ENCODE results near the gene KCND1.

The KCND1 gene

GRCh38 chrX:48972220-48973164, 848 bp upstream of the KCND1 start:
- peak; percentile 49 for TF ChIP-seq CTCF (IDR thresholded peaks at IDR 0.05; ENCODE audit: borderline replicate concordance, control extremely low read depth, extremely low read depth, insufficient read depth, missing control alignments)
- peak; percentile 57 for DNase-seq (ENCODE audit: low spot score)
- in situ Hi-C loops (cut with MboI; ENCODE audit: low sequenced_read_pairs, unreplicated experiment) = no loop called here

- no peak for TF ChIP-seq CTCF (IDR thresholded peaks at IDR 0.05; ENCODE audit: borderline replicate concordance, control extremely low read depth, extremely low read depth, insufficient read depth, missing control alignments)
- in situ Hi-C loops (cut with MboI; ENCODE audit: low sequenced_read_pairs, unreplicated experiment) = no loop called here
- DNase-seq (ENCODE audit: low spot score) = no peak
Measured at GRCh38 chrX:48969471-48969870, 2.2 kb downstream of the KCND1 start.

GRCh38 chrX:48968377-48968776, 3.3 kb downstream of the KCND1 start:
- no peak for TF ChIP-seq CTCF (IDR thresholded peaks at IDR 0.05; ENCODE audit: borderline replicate concordance, control extremely low read depth, extremely low read depth, insufficient read depth, missing control alignments)
- no peak for DNase-seq (ENCODE audit: low spot score)
- in situ Hi-C loops (cut with MboI; ENCODE audit: low sequenced_read_pairs, unreplicated experiment) = no loop called here

GRCh38 chrX:48966796-48967579, 4.7 kb downstream of the KCND1 start:
- in situ Hi-C loops (cut with MboI; ENCODE audit: low sequenced_read_pairs, unreplicated experiment) = no loop called here
- no peak for TF ChIP-seq CTCF (IDR thresholded peaks at IDR 0.05; ENCODE audit: borderline replicate concordance, control extremely low read depth, extremely low read depth, insufficient read depth, missing control alignments)

GRCh38 chrX:48965959-48966358, 5.7 kb downstream of the KCND1 start:
- in situ Hi-C loops (cut with MboI; ENCODE audit: low sequenced_read_pairs, unreplicated experiment) = no loop called here
- no peak for DNase-seq (ENCODE audit: low spot score)
- no peak for TF ChIP-seq CTCF (IDR thresholded peaks at IDR 0.05; ENCODE audit: borderline replicate concordance, control extremely low read depth, extremely low read depth, insufficient read depth, missing control alignments)

More at GRCh38 chrX:48966796-48967579, 4.7 kb downstream of the KCND1 start:
- DNase-seq (ENCODE audit: low spot score) = no peak

- in situ Hi-C loops (cut with MboI; ENCODE audit: low sequenced_read_pairs, unreplicated experiment) = no loop called here
- TF ChIP-seq CTCF (IDR thresholded peaks at IDR 0.05; ENCODE audit: borderline replicate concordance, control extremely low read depth, extremely low read depth, insufficient read depth, missing control alignments) = no peak
- DNase-seq (ENCODE audit: low spot score) = no peak
Measured at GRCh38 chrX:48961585-48962091, 10.0 kb downstream of the KCND1 start.

All from GM13976 (cell line).